ENCODE data around the gene LTB4R.
"Not testable (repeated sequence)": the region's sequence is repeated elsewhere in the genome, so short reads cannot be mapped to it uniquely, and the experiment has no call there.

Gene LTB4R

DNA sequence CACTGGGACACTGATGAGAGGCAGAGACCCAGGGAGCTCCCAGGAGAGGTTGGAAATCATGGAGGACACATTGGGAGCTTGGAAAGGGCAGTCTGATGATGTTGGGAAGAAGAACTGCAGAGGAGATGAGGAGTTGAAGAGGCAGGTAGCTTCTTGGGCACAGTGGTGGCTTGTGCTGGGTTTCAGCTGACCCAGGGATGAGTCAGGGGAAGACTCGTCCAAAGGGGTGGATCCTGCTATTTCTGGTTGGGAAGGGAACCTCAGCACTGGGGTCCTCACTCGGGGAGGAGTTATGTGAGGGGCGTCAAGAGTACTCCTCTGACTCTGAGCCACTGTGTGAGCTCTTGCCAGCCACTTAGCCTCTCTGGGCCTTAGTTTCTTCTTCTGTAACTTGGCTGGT is 12.0 kb downstream of the LTB4R start:
- H3K4me3 ChIP-seq (ENCODE audit: low read length) = no peak overlapping the region
- TF ChIP-seq, protein P1, sequence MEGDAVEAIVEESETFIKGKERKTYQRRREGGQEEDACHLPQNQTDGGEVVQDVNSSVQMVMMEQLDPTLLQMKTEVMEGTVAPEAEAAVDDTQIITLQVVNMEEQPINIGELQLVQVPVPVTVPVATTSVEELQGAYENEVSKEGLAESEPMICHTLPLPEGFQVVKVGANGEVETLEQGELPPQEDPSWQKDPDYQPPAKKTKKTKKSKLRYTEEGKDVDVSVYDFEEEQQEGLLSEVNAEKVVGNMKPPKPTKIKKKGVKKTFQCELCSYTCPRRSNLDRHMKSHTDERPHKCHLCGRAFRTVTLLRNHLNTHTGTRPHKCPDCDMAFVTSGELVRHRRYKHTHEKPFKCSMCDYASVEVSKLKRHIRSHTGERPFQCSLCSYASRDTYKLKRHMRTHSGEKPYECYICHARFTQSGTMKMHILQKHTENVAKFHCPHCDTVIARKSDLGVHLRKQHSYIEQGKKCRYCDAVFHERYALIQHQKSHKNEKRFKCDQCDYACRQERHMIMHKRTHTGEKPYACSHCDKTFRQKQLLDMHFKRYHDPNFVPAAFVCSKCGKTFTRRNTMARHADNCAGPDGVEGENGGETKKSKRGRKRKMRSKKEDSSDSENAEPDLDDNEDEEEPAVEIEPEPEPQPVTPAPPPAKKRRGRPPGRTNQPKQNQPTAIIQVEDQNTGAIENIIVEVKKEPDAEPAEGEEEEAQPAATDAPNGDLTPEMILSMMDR (conservative IDR thresholded peaks at IDR 0.05; ENCODE audit: low read depth, low read length) = no peak
- DNase-seq (ENCODE audit: low read depth) = no peak

DNA sequence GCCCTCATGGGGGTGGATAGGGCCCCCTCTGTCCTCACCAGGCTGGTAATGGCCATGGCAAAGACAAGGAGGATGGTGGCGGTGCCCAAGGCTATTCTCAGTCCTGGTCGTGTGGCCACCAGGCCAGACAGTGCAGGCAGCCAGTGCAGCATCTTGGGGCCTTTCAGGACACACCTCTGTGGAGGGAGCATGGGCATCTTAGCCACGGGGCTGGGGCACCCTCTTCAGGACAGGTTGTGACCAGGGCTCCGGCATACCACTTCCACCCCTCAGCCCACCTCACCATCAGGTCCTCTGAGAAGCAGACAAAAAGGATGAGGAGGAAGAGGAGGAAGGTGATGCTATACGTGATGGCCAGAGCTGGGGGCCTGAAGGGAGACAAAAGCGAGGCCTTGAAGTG is 12.7 kb downstream of the LTB4R start:
- DNase-seq (ENCODE audit: low read depth) = no peak
- H3K4me3 ChIP-seq (ENCODE audit: low read length) = no peak overlapping the region
- TF ChIP-seq, protein P1 (conservative IDR thresholded peaks at IDR 0.05; ENCODE audit: low read depth, low read length) = no peak

DNA sequence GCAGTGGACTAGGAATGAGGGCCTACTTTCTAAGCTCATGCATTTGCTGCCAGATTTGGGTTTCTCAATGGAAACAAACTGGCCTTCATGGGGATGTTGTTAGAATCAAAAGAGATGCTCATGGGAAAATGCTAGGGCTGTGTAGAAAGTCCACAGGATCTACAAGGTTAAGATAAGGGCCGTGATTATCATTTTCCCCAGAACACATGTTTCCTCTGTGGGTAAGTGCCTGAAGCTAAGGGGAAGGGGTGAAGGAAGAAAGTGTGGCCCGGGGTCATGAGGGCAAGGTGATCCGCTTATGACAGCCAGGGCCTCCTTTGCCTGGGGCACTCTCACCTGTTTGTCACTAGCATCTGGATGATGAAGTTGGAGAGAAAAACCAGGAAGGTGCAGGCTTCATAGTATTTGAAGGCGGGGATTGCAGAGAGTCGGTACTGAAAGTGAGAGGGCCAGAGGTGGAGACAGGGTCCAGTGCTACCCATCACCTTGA is 13.8 kb downstream of the LTB4R start:
- H3K4me3 ChIP-seq (ENCODE audit: low read length) = no peak overlapping the region
- DNase-seq (ENCODE audit: low read depth) = no peak
- TF ChIP-seq, protein P1 (conservative IDR thresholded peaks at IDR 0.05; ENCODE audit: low read depth, low read length) = no peak

DNA sequence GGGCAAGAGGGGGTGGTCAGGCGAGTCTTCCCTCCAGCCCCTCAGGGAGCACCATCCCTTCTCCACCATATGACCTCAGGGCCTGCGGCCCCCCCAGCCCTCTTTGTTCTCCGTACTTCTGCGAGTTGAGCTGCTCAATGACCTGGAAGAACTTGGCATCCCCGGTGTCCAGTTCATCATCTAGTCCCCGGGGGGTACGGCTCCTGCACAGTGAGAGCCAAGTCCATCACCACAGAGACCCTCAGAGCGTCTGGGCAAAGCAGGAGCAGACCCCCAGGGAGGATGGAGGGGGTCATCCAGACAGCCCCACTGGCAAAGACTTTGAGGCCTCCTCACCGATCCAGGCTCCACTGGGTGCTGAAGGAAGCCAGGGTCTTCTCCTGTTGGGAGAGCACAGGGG is 14.7 kb downstream of the LTB4R start:
- no peak overlapping the region for H3K4me3 ChIP-seq (ENCODE audit: low read length)
- no peak for DNase-seq (ENCODE audit: low read depth)
- TF ChIP-seq, protein P1 (conservative IDR thresholded peaks at IDR 0.05; ENCODE audit: low read depth, low read length) = no peak

DNA sequence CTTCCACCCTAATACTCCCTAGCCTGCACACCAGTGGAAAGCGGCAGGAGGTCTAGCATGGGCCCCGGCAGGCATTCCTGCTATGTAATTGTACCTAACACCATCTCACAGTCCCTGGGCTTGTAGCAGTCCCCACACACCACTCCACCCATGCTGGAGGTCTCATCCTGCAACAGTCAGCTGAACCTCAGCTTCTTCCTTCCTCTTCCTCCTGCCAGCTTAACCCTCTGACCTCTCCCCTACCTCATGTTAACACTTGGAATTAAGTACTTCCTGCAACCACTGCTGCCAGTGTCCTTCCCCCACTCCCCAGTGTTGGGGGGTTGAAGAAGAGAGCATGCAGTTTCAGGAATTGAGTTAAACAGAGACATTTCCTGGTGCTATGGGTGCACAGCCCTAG is 16.0 kb downstream of the LTB4R start:
- H3K4me3 ChIP-seq (ENCODE audit: low read length) = no peak overlapping the region
- TF ChIP-seq, protein P1 (conservative IDR thresholded peaks at IDR 0.05; ENCODE audit: low read depth, low read length) = no peak
- DNase-seq (ENCODE audit: low read depth) = no peak

DNA sequence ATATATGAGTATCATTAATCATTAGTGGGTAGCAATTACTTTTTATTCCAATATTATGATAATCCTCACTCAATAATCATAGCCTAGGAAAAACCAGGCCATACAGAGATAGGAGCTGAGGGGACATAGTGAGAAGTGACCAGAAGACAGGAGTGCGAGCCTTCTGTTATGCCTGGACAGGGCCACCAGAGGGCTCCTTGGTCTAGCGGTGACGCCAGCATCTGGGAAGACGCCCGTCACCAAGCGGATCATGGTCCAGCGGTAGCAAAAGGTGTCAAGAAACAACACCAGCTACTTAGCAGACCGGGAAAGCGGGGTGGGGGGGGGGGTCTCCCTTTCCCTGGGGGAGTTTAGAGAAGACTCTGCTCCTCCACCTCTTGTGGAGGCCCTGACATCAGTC is 16.6 kb downstream of the LTB4R start:
- H3K4me3 ChIP-seq (ENCODE audit: low read length); DNase-seq (ENCODE audit: low read depth): not testable (repeated sequence)
- TF ChIP-seq, protein P1 (conservative IDR thresholded peaks at IDR 0.05; ENCODE audit: low read depth, low read length) = peak; percentile 38

DNA sequence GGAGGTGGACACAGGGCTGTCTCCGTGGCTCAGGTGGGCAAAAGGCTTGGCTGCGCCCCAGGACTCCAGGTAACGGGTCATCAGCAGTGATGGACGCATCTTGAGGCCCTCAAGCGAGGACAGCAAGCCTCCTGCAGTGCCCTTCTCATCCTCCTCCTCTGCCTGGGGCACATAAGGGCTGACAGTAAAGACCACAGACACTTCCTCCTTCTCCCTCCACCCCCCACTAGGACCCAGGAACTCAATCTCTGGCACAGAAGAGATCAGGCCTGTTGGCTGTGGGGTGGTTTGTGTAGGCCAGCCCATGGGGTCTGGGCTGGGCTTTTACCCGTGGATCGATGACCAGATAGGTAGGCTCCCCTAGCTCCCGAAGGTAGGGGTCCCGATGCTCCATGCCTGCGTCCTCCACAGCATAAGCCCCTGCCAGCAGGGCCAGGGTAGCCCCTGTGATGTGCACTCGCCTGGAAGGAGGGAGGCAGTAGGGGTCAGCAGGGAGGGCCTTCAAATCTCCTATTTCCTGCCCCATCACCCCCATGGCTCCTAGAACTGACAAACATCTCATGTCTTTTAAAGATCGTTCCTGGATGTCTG is 17.9 kb downstream of the LTB4R start:
- DNase-seq (ENCODE audit: low read depth) = no peak
- no peak overlapping the region for H3K4me3 ChIP-seq (ENCODE audit: low read length)
- TF ChIP-seq, protein P1 (conservative IDR thresholded peaks at IDR 0.05; ENCODE audit: low read depth, low read length) = no peak

All from retinal pigment epithelial cell (primary cell).